HG03280 (cell line): ENCODE measurements around the gene ABCA12.
"Not testable (repeated sequence)": the region's sequence is repeated elsewhere in the genome, so short reads cannot be mapped to it uniquely, and the experiment has no call there.

Source experiments
- ATAC-seq: cut with Tn5 transposase; IDR thresholded peaks from one replicate; pipeline ENCODE4 v1.9.1; 2021; ENCODE audit warnings: mild to moderate bottlenecking, moderate library complexity; ENCODE audit not compliant: unreplicated experiment

The ABCA12 gene

DNA sequence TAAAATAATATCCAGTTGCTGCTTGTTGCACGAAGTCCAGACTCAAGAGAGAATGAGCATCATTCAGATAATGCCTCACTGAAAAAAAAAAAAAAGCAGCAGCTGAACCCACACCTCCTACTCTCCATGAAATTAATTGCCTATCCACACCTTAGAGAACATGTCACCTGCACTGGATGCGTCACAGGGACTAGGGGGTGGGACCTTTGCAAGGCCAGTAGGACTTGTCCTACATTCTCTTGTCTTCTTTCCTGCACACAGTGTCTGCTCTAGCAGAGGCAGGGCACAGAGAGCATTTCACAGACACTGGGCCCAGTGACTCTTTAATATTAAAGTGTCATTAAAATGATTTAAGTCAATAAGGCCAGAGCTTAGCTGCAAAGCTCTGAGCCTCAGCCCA is at the start of gene ABCA12:
ABCA12 (minus strand) TSS at position 148 of the 400 bp plus-strand sequence. CDS start 418 bp downstream, outside the sequence.
- ATAC-seq, result no peak

DNA sequence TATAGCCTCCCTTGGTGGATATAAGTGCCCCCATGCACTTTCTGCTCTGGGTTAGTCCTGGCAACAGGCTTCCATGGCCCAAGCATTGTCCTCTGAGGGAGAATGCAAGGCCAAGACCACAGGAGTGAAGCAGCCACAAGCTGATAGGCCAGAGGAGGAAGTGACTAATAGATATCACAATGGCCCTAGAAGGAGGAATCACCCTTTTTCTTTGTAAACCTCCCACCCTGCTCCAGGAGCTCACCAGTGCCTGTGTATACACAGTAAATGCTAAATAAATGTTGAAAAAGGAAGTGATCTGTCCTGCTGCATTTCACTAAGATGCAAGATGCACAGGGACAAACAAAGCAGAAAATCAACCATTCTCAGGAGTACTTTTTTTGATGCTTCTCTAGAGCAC is 49.7 kb upstream of the ABCA12 start:
- ATAC-seq, result no peak

GRCh38 chr2:215186021-215186420 is 47.6 kb upstream of the ABCA12 start:
- no peak for ATAC-seq

DNA sequence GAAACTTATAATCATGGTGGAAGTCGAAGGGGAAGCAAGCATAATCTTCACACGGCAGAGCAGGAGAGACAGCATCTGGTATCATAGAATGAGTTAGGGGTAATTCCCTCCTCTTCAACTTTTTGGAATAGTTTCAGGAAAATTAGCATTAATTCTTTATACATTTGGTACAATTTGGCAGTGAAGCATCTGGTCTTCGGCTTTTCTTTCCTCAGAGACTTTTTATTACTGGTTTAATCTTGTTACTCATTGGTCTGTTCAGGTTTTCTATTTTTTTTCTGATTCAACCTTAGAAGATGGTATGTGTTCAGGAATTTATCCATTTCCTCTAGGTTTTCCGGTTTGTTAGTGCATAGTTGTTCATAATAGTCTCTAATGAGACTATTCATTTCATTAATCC is 39.7 kb upstream of the ABCA12 start:
- ATAC-seq, result no peak

- no peak for ATAC-seq
These were observed 33.4 kb upstream of the ABCA12 start for GRCh38 chr2:215171796-215172195.

DNA sequence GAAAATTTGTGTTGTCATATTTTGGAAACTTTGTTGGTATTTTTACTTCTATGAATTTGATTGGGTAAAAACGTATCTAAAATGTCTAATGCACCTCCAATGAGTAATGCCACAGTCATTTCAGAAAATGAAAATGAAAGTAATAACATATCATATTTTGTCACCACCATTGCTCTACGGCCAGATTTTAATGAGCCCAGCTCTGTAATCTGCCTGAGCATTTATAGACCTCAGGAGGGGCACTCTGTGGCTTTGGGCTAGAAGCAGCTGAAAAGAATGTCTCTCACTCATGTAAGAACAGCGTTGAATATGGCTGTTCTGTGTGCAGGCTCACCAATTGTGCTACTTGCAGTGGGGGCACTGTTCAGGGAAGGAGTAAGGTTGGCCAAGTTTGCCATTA is 32.7 kb upstream of the ABCA12 start:
- ATAC-seq, result peak; percentile 60

GRCh38 chr2:215166505-215166904 is 28.1 kb upstream of the ABCA12 start:
- ATAC-seq, result not testable (repeated sequence)

DNA sequence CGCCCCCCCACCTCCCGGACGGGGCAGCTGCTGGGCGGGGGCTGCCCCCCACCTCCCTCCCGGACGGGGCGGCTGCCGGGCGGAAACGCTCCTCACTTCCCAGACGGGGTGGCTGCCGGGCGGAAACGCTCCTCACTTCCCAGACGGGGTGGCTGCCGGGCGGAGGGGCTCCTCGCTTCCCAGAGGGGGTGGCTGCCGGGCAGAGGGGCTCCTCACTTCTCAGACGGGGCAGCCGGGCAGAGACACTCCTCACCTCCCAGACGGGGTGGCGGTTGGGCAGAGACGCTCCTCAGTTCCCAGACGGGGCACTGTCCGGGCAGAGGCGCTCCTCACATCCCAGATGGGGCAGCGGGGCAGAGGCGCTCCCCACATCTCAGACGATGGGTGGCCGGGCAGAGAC is 24.9 kb upstream of the ABCA12 start:
- ATAC-seq, result not testable (repeated sequence)

DNA sequence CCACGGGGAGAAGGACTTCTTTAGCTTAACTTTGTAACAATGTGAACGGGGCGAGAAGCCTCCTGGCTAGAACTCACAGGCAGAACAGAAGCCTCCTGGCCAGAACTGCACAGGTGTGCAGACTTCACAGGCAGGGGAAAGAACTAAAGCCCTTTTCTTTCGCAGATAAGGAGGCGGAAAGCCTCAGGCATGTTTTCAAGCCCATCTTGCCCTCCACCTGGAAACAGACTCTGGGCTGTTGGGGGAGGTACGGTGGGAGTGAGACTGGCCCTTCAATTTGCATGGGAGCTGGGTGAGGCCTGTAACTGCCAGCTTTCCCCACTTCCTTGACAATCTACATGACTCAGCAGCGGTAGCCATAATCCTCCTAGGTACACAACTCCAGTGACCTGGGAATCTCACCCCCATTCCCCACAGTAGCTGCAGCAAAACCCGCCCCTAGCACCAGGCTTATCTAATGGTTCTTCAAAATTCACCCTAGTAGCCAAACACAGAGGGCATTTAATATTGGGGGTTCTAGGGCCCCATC is 22.9 kb upstream of the ABCA12 start:
- no peak for ATAC-seq

- no peak for ATAC-seq
These were observed 21.7 kb upstream of the ABCA12 start for GRCh38 chr2:215160081-215160480.

GRCh38 chr2:215156453-215156852 is 18.0 kb upstream of the ABCA12 start:
- ATAC-seq, result no peak

DNA sequence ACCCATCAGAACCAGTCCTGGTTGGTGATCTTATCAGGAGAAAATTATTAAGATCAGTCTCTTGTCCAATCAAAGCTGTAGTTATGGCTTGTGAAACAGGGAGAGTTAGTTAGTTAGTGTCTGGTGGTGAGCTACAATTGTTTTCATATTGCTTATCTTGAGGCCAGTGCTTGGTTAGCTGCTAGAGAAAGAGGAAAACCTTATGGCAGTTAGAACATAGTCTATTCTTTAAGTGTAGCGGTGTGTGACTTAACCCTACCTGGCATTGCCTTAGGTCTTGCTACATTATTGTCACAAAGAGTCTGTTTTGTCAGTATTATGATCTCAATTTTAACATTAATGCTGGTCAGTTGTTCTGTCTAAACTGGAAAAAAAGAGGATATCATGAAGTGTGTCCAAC is 11.5 kb upstream of the ABCA12 start:
- ATAC-seq, result no peak

DNA sequence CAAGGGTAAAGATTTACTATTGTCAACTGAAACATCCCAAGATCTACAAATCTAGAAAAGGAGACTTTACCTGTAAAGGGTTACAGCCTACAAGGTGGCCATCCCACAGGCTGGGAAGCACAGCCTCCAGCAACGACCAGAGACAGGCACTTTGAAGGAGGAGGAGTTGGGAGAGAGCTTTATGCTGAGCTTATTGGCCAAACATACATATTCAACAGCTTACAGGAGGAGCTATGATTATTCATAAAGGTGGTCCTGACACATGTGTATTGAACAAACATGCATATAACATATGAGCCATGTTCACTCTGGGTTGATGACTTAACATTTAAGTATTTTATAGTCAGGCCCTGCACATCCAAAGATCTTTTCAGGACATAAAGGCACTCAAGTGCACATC is 11.1 kb upstream of the ABCA12 start:
- no peak for ATAC-seq

DNA sequence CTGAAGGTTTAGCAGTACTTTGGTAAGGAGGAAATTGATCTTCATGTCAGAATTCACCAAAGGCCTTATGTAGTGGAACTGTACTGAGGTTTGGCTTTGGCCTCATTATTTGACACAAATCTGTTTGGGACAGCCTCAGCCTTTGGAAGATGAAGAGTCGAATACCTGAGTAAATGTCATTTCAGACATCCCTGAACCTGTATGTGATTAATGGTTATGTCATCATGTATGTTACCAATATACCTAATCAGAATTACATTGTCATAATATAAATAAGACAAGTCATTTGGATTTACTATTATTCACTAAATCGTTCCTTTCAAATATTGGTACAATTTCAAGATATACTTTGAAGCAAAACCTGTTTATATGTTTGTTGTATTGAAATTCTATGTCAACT is 10.6 kb upstream of the ABCA12 start:
- ATAC-seq, result no peak

DNA sequence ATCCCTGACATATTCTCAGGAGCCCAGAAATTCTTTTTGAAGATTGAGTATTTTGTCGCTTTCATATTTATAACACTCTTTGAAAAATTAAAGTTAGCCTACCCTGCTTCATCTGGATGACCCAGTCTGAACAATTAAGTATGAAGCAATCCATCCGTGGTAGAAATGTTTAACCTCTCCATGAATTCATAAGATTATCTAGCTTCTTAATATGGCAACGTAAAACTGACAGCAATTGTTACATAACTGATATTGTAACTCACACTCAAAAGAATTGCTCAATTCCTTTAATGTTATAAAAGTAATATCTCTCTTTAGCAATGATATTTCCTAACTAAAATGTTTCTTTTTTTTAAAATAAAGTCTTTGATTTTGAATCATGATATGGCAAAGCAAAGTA is 7.2 kb upstream of the ABCA12 start:
- ATAC-seq, result no peak

GRCh38 chr2:215144106-215144875 is 5.9 kb upstream of the ABCA12 start:
- no peak for ATAC-seq

- no peak for ATAC-seq
These were observed 5.0 kb upstream of the ABCA12 start for GRCh38 chr2:215143458-215143857.

DNA sequence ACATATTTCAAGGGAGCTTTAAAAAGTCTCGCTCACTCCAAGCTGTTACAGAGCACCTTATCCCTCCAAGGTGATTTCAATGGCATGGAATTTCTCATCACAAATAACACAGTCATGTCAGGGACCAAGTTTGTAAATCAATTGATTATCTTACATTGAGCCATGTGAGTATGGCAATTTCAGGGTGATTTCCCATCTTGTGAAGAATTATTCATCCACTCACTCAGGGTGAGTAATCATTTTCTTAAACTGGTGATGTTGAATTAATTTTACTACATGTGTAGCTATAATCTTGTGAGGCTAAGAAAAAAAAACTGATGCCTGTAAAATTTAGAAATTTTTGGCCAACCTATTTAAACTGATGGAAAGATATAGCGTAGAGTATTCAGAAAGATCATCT is 3.3 kb upstream of the ABCA12 start:
- ATAC-seq, result no peak

GRCh38 chr2:215140166-215140707 is 1.8 kb upstream of the ABCA12 start:
- ATAC-seq, result no peak

- no peak for ATAC-seq
These were observed 585 bp downstream of the ABCA12 start for GRCh38 chr2:215137741-215138340.

DNA sequence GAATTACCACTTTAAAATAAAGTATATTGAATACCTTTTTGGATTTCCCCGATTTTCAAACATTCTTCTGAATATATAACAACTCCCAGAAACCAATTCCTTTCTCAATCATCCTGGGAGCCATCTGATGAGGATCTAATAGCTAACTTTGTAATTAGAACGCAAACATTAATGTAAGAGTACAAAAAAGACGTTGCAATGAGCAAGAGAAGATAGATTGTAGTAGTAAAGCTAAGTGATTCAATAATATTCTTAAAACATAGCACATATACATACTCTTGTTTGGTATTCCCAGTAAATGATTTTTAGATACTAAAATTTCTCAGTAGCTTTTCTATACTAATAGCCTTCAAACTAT is 1.1 kb downstream of the ABCA12 start:
- no peak for ATAC-seq

GRCh38 chr2:215136669-215137328 is 1.6 kb downstream of the ABCA12 start:
- peak; percentile 41 for ATAC-seq
